ENCODE data around the gene NUP153. TPM values are rescaled to one million over a fixed set of nuclear protein-coding genes. Genes with fewer than 3 reads are reported as not detected.

NUP153 gene
- total and polyA plus RNA-seq, 4 donors = 6.2 to 50.2 (median 21.9) TPM

- 97 to 98% methylated on average over 48 to 49 of the region's 49 CpGs for WGBS, 2 donors
- no peak for TF ChIP-seq CTCF (IDR thresholded peaks at IDR 0.05; ENCODE audit: control extremely low read depth, extremely low read depth)
- no peaks in the 10 kb centered on the region for H3K36me3 ChIP-seq (ENCODE audit: control insufficient read depth in 4 of 4, insufficient read depth in 4 of 4, low read length in 4 of 4)
- no peaks in the 10 kb centered on the region for H3K9me3 ChIP-seq (ENCODE audit: control insufficient read depth in 4 of 4, insufficient read depth in 3 of 4, low read length in 3 of 4)
- no peak overlapping the region for H3K9ac ChIP-seq (ENCODE audit: insufficient read depth in 1 of 2, low read length in 2 of 2)
- no peaks in the 10 kb centered on the region for H3K27me3 ChIP-seq (ENCODE audit: control insufficient read depth in 3 of 3, insufficient read depth in 3 of 3, low read length in 2 of 3)
- H3K27ac ChIP-seq (ENCODE audit: low read depth in 1 of 2, low read length in 1 of 2) = no peak overlapping the region
- ATAC-seq (ENCODE audit: insufficient read depth, low FRiP score) (no peak), DNase-seq (no peak)
- peaks cover 0 to 8% (median 2%) of the 10 kb centered on the region in 5 donors for H3K4me1 ChIP-seq (ENCODE audit: control insufficient read depth in 5 of 5, insufficient read depth in 5 of 5, low read length in 5 of 5)
- H3K4me3 ChIP-seq = no peak overlapping the region
Measured at GRCh38 chr6:17728551-17729222, 22.0 kb upstream of the NUP153 start.

GRCh38 chr6:17725083-17725482 is 18.4 kb upstream of the NUP153 start:
- H3K36me3 ChIP-seq (ENCODE audit: control insufficient read depth in 4 of 4, insufficient read depth in 4 of 4, low read length in 4 of 4) = no peaks in the 10 kb centered on the region
- TF ChIP-seq CTCF (IDR thresholded peaks at IDR 0.05; ENCODE audit: control extremely low read depth, extremely low read depth) = no peak
- ATAC-seq (ENCODE audit: insufficient read depth, low FRiP score) (no peak), DNase-seq (peak; percentile 61 to 79 (median 63))
- peaks cover 0 to 8% (median 2%) of the 10 kb centered on the region in 5 donors for H3K4me1 ChIP-seq (ENCODE audit: control insufficient read depth in 5 of 5, insufficient read depth in 5 of 5, low read length in 5 of 5)
- peak overlapping the region in 1 of 2 donors; percentile 18 for H3K27ac ChIP-seq (ENCODE audit: low read depth in 1 of 2, low read length in 1 of 2)
- no peaks in the 10 kb centered on the region for H3K9me3 ChIP-seq (ENCODE audit: control insufficient read depth in 4 of 4, insufficient read depth in 3 of 4, low read length in 3 of 4)
- H3K4me3 ChIP-seq = no peak overlapping the region
- WGBS, 2 donors = 22 to 29% methylated on average over 6 of the region's 6 CpGs
- H3K27me3 ChIP-seq (ENCODE audit: control insufficient read depth in 3 of 3, insufficient read depth in 3 of 3, low read length in 2 of 3) = no peaks in the 10 kb centered on the region
- H3K9ac ChIP-seq (ENCODE audit: insufficient read depth in 1 of 2, low read length in 2 of 2) = no peak overlapping the region

- WGBS, 2 donors = 94 to 96% methylated on average over 3 of the region's 3 CpGs
- Histone ChIP-seq H3K27ac (ENCODE audit: low read depth in 1 of 2, low read length in 1 of 2) (no peak overlapping the region), H3K4me1 (ENCODE audit: control insufficient read depth in 5 of 5, insufficient read depth in 5 of 5, low read length in 5 of 5) (peaks cover 0 to 8% (median 2%) of the 10 kb centered on the region in 5 donors), H3K9ac (ENCODE audit: insufficient read depth in 1 of 2, low read length in 2 of 2) (no peak overlapping the region), H3K9me3 (ENCODE audit: control insufficient read depth in 4 of 4, insufficient read depth in 3 of 4, low read length in 3 of 4) (no peaks in the 10 kb centered on the region), H3K4me3 (no peak overlapping the region), H3K27me3 (ENCODE audit: control insufficient read depth in 3 of 3, insufficient read depth in 3 of 3, low read length in 2 of 3) (no peaks in the 10 kb centered on the region), H3K36me3 (ENCODE audit: control insufficient read depth in 4 of 4, insufficient read depth in 4 of 4, low read length in 4 of 4) (no peaks in the 10 kb centered on the region)
- ATAC-seq (ENCODE audit: insufficient read depth, low FRiP score) (no peak), DNase-seq (no peak)
- no peak for TF ChIP-seq CTCF (IDR thresholded peaks at IDR 0.05; ENCODE audit: control extremely low read depth, extremely low read depth)
Measured at GRCh38 chr6:17724341-17724740, 17.6 kb upstream of the NUP153 start.

- Histone ChIP-seq H3K36me3 (ENCODE audit: control insufficient read depth in 4 of 4, insufficient read depth in 4 of 4, low read length in 4 of 4) (no peaks in the 10 kb centered on the region), H3K27ac (ENCODE audit: low read depth in 1 of 2, low read length in 1 of 2) (no peak overlapping the region), H3K4me1 (ENCODE audit: control insufficient read depth in 5 of 5, insufficient read depth in 5 of 5, low read length in 5 of 5) (peaks cover 0 to 8% (median 2%) of the 10 kb centered on the region in 5 donors), H3K27me3 (ENCODE audit: control insufficient read depth in 3 of 3, insufficient read depth in 3 of 3, low read length in 2 of 3) (no peaks in the 10 kb centered on the region), H3K4me3 (no peak overlapping the region), H3K9me3 (ENCODE audit: control insufficient read depth in 4 of 4, insufficient read depth in 3 of 4, low read length in 3 of 4) (no peaks in the 10 kb centered on the region), H3K9ac (ENCODE audit: insufficient read depth in 1 of 2, low read length in 2 of 2) (no peak overlapping the region)
- no peak for ATAC-seq (ENCODE audit: insufficient read depth, low FRiP score)
- no peak for TF ChIP-seq CTCF (IDR thresholded peaks at IDR 0.05; ENCODE audit: control extremely low read depth, extremely low read depth)
- DNase-seq = no peak
- WGBS, 2 donors = 65 to 85% methylated on average over 3 of the region's 3 CpGs
Measured at GRCh38 chr6:17721671-17722070, 14.9 kb upstream of the NUP153 start.

Data from lung (tissue), 12 donors.